ENCODE measurements around the gene ZNF611. TPM values are rescaled to one million over a fixed set of nuclear protein-coding genes. Genes with fewer than 3 reads are reported as not detected.

Gene ZNF611
- total and polyA plus RNA-seq, 9 of the 15 experiments (the other 6 are each of a cell fraction or from before 2014, with no cell fraction given) = 3.7 to 29.6 (median 12.8) TPM

- TF ChIP-seq RBM14 (IDR thresholded peaks at IDR 0.05; ENCODE audit: borderline replicate concordance, insufficient read depth, low read depth, low read length) = no peak
- TF ChIP-seq ZNF143 (CRISPR knock-in tag; IDR thresholded peaks at IDR 0.05) = no peak
- TF ChIP-seq ZNF324 (CRISPR knock-in tag; IDR thresholded peaks at IDR 0.05) = no peak
- TF ChIP-seq NRF1 (conservative IDR thresholded peaks at IDR 0.05 in 1 of 2, IDR thresholded peaks at IDR 0.05 in 1 of 2) = peak; percentile 87 to 89
- TF ChIP-seq POLR2AphosphoS5 (IDR thresholded peaks at IDR 0.05; ENCODE audit: control insufficient read depth, insufficient read depth, low read depth, low read length) = peak; percentile 78
- TF ChIP-seq NR2C1 (IDR thresholded peaks at IDR 0.05) = peak; percentile 21; the same call in 1 of the 2 replicates
- TF ChIP-seq NR2C1 (tag; IDR thresholded peaks at IDR 0.05) = 0 out of 2 replicates have a peak, but pooled peaks have one; percentile 9
- no peak; the same call in 1 of the 2 replicates for TF ChIP-seq MXI1 (IDR thresholded peaks at IDR 0.05; ENCODE audit: low read depth, low read length)
- no peak for TF ChIP-seq ZNF695 (CRISPR knock-in tag; IDR thresholded peaks at IDR 0.05)
- 0 out of 2 replicates have a peak, but pooled peaks have one; percentile 16 for TF ChIP-seq OTX1 (CRISPR knock-in tag; IDR thresholded peaks at IDR 0.05)
- TF ChIP-seq, protein P1, sequence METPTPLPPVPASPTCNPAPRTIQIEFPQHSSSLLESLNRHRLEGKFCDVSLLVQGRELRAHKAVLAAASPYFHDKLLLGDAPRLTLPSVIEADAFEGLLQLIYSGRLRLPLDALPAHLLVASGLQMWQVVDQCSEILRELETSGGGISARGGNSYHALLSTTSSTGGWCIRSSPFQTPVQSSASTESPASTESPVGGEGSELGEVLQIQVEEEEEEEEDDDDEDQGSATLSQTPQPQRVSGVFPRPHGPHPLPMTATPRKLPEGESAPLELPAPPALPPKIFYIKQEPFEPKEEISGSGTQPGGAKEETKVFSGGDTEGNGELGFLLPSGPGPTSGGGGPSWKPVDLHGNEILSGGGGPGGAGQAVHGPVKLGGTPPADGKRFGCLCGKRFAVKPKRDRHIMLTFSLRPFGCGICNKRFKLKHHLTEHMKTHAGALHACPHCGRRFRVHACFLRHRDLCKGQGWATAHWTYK (CRISPR knock-in tag; IDR thresholded peaks at IDR 0.05) = 0 out of 2 replicates have a peak, but pooled peaks have one; percentile 19
- TF ChIP-seq, protein P2, sequence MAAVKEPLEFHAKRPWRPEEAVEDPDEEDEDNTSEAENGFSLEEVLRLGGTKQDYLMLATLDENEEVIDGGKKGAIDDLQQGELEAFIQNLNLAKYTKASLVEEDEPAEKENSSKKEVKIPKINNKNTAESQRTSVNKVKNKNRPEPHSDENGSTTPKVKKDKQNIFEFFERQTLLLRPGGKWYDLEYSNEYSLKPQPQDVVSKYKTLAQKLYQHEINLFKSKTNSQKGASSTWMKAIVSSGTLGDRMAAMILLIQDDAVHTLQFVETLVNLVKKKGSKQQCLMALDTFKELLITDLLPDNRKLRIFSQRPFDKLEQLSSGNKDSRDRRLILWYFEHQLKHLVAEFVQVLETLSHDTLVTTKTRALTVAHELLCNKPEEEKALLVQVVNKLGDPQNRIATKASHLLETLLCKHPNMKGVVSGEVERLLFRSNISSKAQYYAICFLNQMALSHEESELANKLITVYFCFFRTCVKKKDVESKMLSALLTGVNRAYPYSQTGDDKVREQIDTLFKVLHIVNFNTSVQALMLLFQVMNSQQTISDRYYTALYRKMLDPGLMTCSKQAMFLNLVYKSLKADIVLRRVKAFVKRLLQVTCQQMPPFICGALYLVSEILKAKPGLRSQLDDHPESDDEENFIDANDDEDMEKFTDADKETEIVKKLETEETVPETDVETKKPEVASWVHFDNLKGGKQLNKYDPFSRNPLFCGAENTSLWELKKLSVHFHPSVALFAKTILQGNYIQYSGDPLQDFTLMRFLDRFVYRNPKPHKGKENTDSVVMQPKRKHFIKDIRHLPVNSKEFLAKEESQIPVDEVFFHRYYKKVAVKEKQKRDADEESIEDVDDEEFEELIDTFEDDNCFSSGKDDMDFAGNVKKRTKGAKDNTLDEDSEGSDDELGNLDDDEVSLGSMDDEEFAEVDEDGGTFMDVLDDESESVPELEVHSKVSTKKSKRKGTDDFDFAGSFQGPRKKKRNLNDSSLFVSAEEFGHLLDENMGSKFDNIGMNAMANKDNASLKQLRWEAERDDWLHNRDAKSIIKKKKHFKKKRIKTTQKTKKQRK (IDR thresholded peaks at IDR 0.05; ENCODE audit: borderline replicate concordance, low read depth, low read length) = no peak
- no peak for TF ChIP-seq SIRT6 (IDR thresholded peaks at IDR 0.05; ENCODE audit: low read depth, low read length)
- TF ChIP-seq ZNF263 (CRISPR knock-in tag; IDR thresholded peaks at IDR 0.05; ENCODE audit: borderline replicate concordance) = peak; percentile 90
- peak; percentile 39; the same call in 1 of the 2 replicates for TF ChIP-seq THAP12 (CRISPR knock-in tag; IDR thresholded peaks at IDR 0.05)
- peak; percentile 52; the same call in 1 of the 2 replicates for TF ChIP-seq ETV1 (tag; conservative IDR thresholded peaks at IDR 0.05; ENCODE audit: low read depth)
- peak; percentile 62 for TF ChIP-seq POLR2H (tag; IDR thresholded peaks at IDR 0.05; ENCODE audit: low read depth)
- no peak for TF ChIP-seq MYBL2 (IDR thresholded peaks at IDR 0.05; ENCODE audit: low read depth)
- TF ChIP-seq MYBL2 (CRISPR knock-in tag; IDR thresholded peaks at IDR 0.05; ENCODE audit: borderline replicate concordance) = no peak
- 0 out of 2 replicates have a peak, but pooled peaks have one; percentile 26 for TF ChIP-seq TCF3 (CRISPR knock-in tag; IDR thresholded peaks at IDR 0.05)
Measured at GRCh38 chr19:52690369-52691214, 44.3 kb downstream of the ZNF611 start (continued).

All from K562 (cell line).